Measurements from ENCODE around the gene SYT15.
"Not testable (repeated sequence)": the region's sequence is repeated elsewhere in the genome, so short reads cannot be mapped to it uniquely, and the experiment has no call there.

SYT15 gene

GRCh38 chr10:46573314-46573713 lies 5.6 kb upstream of the SYT15 start:
- not testable (repeated sequence) for DNase-seq

GRCh38 chr10:46573884-46574283 lies 5.0 kb upstream of the SYT15 start:
- in situ Hi-C loops (cut with HindIII; ENCODE audit: low pct_ligation_motif_present, low pct_unique_long_range_greater_than_20kb, low sequenced_read_pairs); DNase-seq: not testable (repeated sequence)

More at GRCh38 chr10:46573314-46573713, 5.6 kb upstream of the SYT15 start:
- in situ Hi-C loops (cut with HindIII; ENCODE audit: low pct_ligation_motif_present, low pct_unique_long_range_greater_than_20kb, low sequenced_read_pairs), result not testable (repeated sequence)

GRCh38 chr10:46577624-46578473 lies 1.1 kb upstream of the SYT15 start:
- in situ Hi-C loops (cut with HindIII; ENCODE audit: low pct_ligation_motif_present, low pct_unique_long_range_greater_than_20kb, low sequenced_read_pairs); DNase-seq: not testable (repeated sequence)

- DNase-seq; in situ Hi-C loops (cut with HindIII; ENCODE audit: low pct_ligation_motif_present, low pct_unique_long_range_greater_than_20kb, low sequenced_read_pairs): not testable (repeated sequence)
Observed at GRCh38 chr10:46579378-46579777, 450 bp downstream of the SYT15 start.

GRCh38 chr10:46581997-46582396 lies 3.1 kb downstream of the SYT15 start:
- in situ Hi-C loops (cut with HindIII; ENCODE audit: low pct_ligation_motif_present, low pct_unique_long_range_greater_than_20kb, low sequenced_read_pairs); DNase-seq: not testable (repeated sequence)

GRCh38 chr10:46582568-46582967 lies 3.6 kb downstream of the SYT15 start:
- in situ Hi-C loops (cut with HindIII; ENCODE audit: low pct_ligation_motif_present, low pct_unique_long_range_greater_than_20kb, low sequenced_read_pairs); DNase-seq: not testable (repeated sequence)

- not testable (repeated sequence) for DNase-seq
Observed at GRCh38 chr10:46584196-46584595, 5.3 kb downstream of the SYT15 start.

GRCh38 chr10:46585246-46585645 lies 6.3 kb downstream of the SYT15 start:
- in situ Hi-C loops (cut with HindIII; ENCODE audit: low pct_ligation_motif_present, low pct_unique_long_range_greater_than_20kb, low sequenced_read_pairs), result not testable (repeated sequence)

More at GRCh38 chr10:46584196-46584595, 5.3 kb downstream of the SYT15 start:
- in situ Hi-C loops (cut with HindIII; ENCODE audit: low pct_ligation_motif_present, low pct_unique_long_range_greater_than_20kb, low sequenced_read_pairs), result not testable (repeated sequence)

GRCh38 chr10:46587546-46587945 lies 8.6 kb downstream of the SYT15 start:
- in situ Hi-C loops (cut with HindIII; ENCODE audit: low pct_ligation_motif_present, low pct_unique_long_range_greater_than_20kb, low sequenced_read_pairs); DNase-seq: not testable (repeated sequence)

More at GRCh38 chr10:46585246-46585645, 6.3 kb downstream of the SYT15 start:
- DNase-seq, result not testable (repeated sequence)

GRCh38 chr10:46588221-46588620 lies 9.3 kb downstream of the SYT15 start:
- in situ Hi-C loops (cut with HindIII; ENCODE audit: low pct_ligation_motif_present, low pct_unique_long_range_greater_than_20kb, low sequenced_read_pairs); DNase-seq: not testable (repeated sequence)

GRCh38 chr10:46589589-46589988 lies 10.7 kb downstream of the SYT15 start:
- in situ Hi-C loops (cut with HindIII; ENCODE audit: low pct_ligation_motif_present, low pct_unique_long_range_greater_than_20kb, low sequenced_read_pairs); DNase-seq: not testable (repeated sequence)

GRCh38 chr10:46591053-46591452 lies 12.1 kb downstream of the SYT15 start:
- DNase-seq; in situ Hi-C loops (cut with HindIII; ENCODE audit: low pct_ligation_motif_present, low pct_unique_long_range_greater_than_20kb, low sequenced_read_pairs): not testable (repeated sequence)

GRCh38 chr10:46593307-46593706 lies 14.4 kb downstream of the SYT15 start:
- in situ Hi-C loops (cut with HindIII; ENCODE audit: low pct_ligation_motif_present, low pct_unique_long_range_greater_than_20kb, low sequenced_read_pairs); DNase-seq: not testable (repeated sequence)

- DNase-seq; in situ Hi-C loops (cut with HindIII; ENCODE audit: low pct_ligation_motif_present, low pct_unique_long_range_greater_than_20kb, low sequenced_read_pairs): not testable (repeated sequence)
Observed at GRCh38 chr10:46594453-46595063, 15.6 kb downstream of the SYT15 start.

- in situ Hi-C loops (cut with HindIII; ENCODE audit: low pct_ligation_motif_present, low pct_unique_long_range_greater_than_20kb, low sequenced_read_pairs); DNase-seq: not testable (repeated sequence)
Observed at GRCh38 chr10:46596570-46596969, 17.6 kb downstream of the SYT15 start.

- in situ Hi-C loops (cut with HindIII; ENCODE audit: low pct_ligation_motif_present, low pct_unique_long_range_greater_than_20kb, low sequenced_read_pairs); DNase-seq: not testable (repeated sequence)
Observed at GRCh38 chr10:46597616-46598246, 18.8 kb downstream of the SYT15 start.

GRCh38 chr10:46600516-46600915 lies 21.6 kb downstream of the SYT15 start:
- in situ Hi-C loops (cut with HindIII; ENCODE audit: low pct_ligation_motif_present, low pct_unique_long_range_greater_than_20kb, low sequenced_read_pairs), result not testable (repeated sequence)

GRCh38 chr10:46615540-46615939 lies 36.6 kb downstream of the SYT15 start:
- in situ Hi-C loops (cut with HindIII; ENCODE audit: low pct_ligation_motif_present, low pct_unique_long_range_greater_than_20kb, low sequenced_read_pairs); DNase-seq: not testable (repeated sequence)

More at GRCh38 chr10:46600516-46600915, 21.6 kb downstream of the SYT15 start:
- DNase-seq, result not testable (repeated sequence)

GRCh38 chr10:46616227-46616626 lies 37.3 kb downstream of the SYT15 start:
- DNase-seq; in situ Hi-C loops (cut with HindIII; ENCODE audit: low pct_ligation_motif_present, low pct_unique_long_range_greater_than_20kb, low sequenced_read_pairs): not testable (repeated sequence)
